ENCODE data around the gene ZNF219.

ZNF219 gene

DNA sequence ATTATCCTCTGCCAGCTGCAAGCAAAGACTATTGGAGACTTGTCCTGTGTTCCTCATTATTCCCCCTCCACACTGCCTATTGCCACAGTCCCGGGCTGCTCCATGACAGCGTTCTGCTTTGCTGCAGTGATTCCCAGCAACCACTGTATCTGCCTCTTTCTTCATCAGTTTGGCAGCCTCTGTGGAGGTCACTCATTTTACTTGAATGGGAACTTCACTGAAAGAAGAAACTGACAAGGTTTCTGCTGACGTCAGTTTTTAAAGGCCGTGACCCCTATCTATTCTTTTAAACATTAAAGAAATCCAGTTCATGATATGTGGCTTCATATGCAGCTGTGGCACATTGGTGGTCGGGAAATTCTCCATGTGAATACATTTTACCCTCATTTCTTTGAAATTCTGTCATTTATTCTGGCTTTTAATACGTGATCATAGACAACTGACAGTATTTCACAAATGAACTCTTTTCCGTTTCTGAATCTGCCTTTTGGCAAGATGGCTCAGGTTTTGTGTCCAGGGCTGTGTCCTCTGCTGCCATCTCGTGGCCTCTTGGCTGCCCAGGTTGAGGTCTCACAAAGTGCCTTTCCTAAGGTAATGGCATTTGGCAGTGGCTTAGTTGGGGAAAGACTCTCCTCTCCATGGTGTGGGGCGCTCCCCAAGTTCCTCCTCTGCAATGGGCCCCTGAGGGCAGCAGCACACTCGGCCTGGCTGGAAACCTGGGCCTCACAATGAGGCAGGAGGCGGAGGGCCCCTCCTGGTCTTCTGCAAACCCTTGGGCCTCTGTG, 8.2 kb upstream of the ZNF219 start:
- no peak for TF ChIP-seq GATA2 (IDR thresholded peaks at IDR 0.05; ENCODE audit: low read depth, low read length)
- TF ChIP-seq GATA3 (IDR thresholded peaks at IDR 0.05; ENCODE audit: low read depth, low read length) = no peak

- no peak for TF ChIP-seq GATA2 (IDR thresholded peaks at IDR 0.05; ENCODE audit: low read depth, low read length)
- TF ChIP-seq GATA3 (IDR thresholded peaks at IDR 0.05; ENCODE audit: low read depth, low read length) = no peak
Observed at GRCh38 chr14:21106176-21106497, 7.7 kb upstream of the ZNF219 start.

GRCh38 chr14:21105095-21105494, 6.6 kb upstream of the ZNF219 start:
- TF ChIP-seq GATA2 (IDR thresholded peaks at IDR 0.05; ENCODE audit: low read depth, low read length) (no peak), GATA3 (IDR thresholded peaks at IDR 0.05; ENCODE audit: low read depth, low read length) (no peak)

GRCh38 chr14:21104448-21105060, 6.1 kb upstream of the ZNF219 start:
- TF ChIP-seq GATA2 (IDR thresholded peaks at IDR 0.05; ENCODE audit: low read depth, low read length) = no peak
- no peak for TF ChIP-seq GATA3 (IDR thresholded peaks at IDR 0.05; ENCODE audit: low read depth, low read length)

DNA sequence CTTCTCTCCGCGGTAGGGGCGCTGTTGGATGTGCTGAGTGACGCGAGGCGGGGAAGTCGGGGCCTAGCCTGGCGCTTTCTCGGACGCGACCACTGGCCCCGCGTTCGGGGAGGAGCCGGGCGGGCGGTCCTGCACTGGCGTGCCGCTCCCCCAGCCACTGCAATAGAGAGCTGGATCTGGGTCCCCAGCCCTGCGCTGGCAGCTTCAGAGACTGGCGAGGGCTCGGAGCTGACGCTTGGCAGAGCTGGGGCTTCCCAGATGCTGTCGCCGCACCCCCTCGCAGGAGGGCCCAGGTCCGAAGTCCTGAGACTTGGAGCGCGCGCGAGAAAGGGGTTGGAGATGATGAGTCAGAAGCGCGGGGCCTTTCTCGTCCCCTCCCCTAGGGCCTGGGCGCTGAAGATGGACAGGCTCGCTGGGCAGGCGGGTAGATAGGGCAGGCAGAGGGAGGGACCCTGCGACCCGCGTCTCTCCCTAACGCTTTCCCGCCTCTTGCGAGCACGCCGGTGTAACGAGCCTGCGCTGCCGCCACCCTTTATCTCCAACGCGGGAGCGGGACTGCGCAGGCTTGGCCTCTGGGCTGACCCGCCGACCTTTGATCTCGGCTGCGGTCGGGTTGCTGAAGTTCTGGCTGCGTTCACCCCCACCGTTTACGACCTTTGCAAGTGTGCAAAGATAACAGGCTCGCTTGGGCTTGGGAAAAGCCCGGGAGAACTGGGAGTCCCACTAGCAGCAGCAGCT, 5.4 kb upstream of the ZNF219 start:
- TF ChIP-seq GATA3 (IDR thresholded peaks at IDR 0.05; ENCODE audit: low read depth, low read length) (no peak), GATA2 (IDR thresholded peaks at IDR 0.05; ENCODE audit: low read depth, low read length) (no peak)

GRCh38 chr14:21103411-21103709, 4.9 kb upstream of the ZNF219 start:
- TF ChIP-seq GATA2 (IDR thresholded peaks at IDR 0.05; ENCODE audit: low read depth, low read length) (no peak), GATA3 (IDR thresholded peaks at IDR 0.05; ENCODE audit: low read depth, low read length) (no peak)

- TF ChIP-seq GATA3 (IDR thresholded peaks at IDR 0.05; ENCODE audit: low read depth, low read length) (no peak), GATA2 (IDR thresholded peaks at IDR 0.05; ENCODE audit: low read depth, low read length) (no peak)
Observed at GRCh38 chr14:21102521-21103410, 4.3 kb upstream of the ZNF219 start.

GRCh38 chr14:21101802-21102413, 3.5 kb upstream of the ZNF219 start:
- no peak for TF ChIP-seq GATA3 (IDR thresholded peaks at IDR 0.05; ENCODE audit: low read depth, low read length)
- no peak for TF ChIP-seq GATA2 (IDR thresholded peaks at IDR 0.05; ENCODE audit: low read depth, low read length)

DNA sequence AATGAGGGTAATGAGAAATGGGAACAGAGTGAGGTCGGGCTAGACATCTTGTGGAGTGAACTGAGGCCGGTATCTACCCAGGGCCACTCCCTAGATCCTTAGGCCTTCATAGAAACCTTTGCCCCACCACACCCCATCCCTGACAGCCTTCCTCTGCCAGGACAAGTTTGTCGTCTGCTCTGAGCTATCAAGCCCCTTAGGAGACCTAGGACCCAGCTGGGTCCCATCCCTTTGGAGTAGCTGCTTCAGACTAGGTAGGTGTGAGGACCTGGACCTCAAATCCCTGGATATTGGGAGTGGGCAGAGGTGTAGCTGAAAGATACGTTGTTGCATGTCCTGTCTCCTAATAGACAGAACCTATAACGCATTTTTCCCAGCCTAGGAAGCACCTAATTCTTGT, 2.5 kb upstream of the ZNF219 start, which contains the start of gene TMEM253:
Gene TMEM253 (plus strand): TSS at position 136 of the 400 bp plus-strand sequence. CDS start 278 bp downstream, outside the sequence.
- no peak for TF ChIP-seq GATA3 (IDR thresholded peaks at IDR 0.05; ENCODE audit: low read depth, low read length)
- TF ChIP-seq GATA2 (IDR thresholded peaks at IDR 0.05; ENCODE audit: low read depth, low read length) = no peak

DNA sequence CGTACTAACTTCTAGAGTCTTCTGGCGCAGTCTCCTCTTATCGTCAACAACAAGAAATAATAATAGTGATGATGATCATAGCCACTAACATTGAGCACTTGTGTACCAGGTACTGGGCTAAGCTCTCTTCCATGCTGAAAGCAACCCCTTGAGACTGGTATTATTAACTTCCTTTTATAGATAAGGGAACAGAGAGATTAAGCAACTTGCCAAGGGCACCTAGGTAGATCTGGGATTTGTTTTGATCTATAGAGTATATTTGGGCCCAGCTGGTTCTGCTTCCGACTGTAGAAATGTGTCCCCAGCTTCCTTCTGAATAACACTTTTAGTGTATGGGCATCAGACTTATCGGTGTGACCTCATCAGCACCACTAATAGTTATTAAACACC, 1.1 kb upstream of the ZNF219 start:
- TF ChIP-seq GATA3 (IDR thresholded peaks at IDR 0.05; ENCODE audit: low read depth, low read length) (no peak), GATA2 (IDR thresholded peaks at IDR 0.05; ENCODE audit: low read depth, low read length) (no peak)

DNA sequence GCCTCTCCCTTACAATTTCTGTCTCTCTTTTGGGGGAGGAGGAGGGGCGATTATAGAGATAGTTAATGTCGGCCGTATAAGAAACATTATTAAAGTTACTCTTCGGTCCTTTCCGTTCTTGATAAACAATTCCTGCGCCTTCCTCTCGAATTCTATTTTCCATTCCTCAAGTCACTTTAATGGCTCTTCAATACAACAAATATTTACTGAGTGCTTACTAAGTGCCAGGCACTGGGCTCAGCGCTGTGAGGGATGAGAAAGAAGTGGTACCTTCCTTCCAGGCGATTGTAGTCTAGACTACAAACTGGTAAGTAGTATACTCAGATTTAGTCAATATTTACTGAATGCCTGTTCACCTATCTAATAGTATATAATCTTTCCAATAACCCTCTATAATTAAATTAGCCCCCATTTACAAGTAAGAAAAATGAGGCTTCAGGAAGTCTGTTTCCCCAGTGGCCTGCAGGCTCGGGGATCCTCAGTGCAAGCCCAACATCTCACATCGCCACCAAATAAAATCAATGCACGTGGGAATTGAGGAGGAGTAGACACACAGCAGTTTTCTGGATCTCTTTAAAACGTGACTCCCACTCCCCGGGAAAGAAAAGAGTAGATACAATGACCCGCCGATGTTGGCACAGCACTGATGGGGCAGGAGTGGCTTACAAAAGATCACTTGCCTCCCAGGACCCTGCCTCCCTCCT, 589 bp upstream of the ZNF219 start:
- TF ChIP-seq GATA2 (IDR thresholded peaks at IDR 0.05; ENCODE audit: low read depth, low read length) (no peak), GATA3 (IDR thresholded peaks at IDR 0.05; ENCODE audit: low read depth, low read length) (no peak)

DNA sequence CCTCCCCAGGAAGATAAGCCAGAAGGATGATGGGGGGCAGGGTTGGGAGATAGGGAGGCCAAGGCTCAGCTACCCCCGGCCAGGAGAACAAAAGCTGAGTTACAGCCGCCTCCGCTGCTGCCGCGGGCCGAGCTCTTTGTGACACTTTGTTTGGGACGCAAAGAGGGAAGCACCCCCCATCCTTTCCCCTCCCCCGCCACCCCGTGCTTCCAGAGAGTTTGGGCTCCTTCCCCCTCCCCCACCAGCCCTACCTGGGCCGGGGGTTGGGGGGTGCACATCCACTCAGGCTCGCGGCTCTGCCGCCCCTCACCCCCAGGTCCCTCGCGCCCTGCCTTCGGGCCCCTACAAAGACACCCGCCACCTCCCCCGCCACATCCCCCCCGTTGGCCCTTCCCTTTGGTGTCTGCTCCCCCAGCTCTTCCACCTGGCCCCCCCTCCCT, 799 bp downstream of the ZNF219 start:
- TF ChIP-seq GATA3 (IDR thresholded peaks at IDR 0.05; ENCODE audit: low read depth, low read length) (no peak), GATA2 (IDR thresholded peaks at IDR 0.05; ENCODE audit: low read depth, low read length) (no peak)

Measured in SH-SY5Y (cell line).